HG02884 (cell line): ENCODE results near the gene RRAGD.

ENCODE experiments used
- ATAC-seq: cut with Tn5 transposase; IDR thresholded peaks from one replicate; pipeline ENCODE4 v1.9.1; 2021; ENCODE audit warnings: mild to moderate bottlenecking, moderate library complexity; ENCODE audit not compliant: unreplicated experiment

Gene RRAGD

DNA sequence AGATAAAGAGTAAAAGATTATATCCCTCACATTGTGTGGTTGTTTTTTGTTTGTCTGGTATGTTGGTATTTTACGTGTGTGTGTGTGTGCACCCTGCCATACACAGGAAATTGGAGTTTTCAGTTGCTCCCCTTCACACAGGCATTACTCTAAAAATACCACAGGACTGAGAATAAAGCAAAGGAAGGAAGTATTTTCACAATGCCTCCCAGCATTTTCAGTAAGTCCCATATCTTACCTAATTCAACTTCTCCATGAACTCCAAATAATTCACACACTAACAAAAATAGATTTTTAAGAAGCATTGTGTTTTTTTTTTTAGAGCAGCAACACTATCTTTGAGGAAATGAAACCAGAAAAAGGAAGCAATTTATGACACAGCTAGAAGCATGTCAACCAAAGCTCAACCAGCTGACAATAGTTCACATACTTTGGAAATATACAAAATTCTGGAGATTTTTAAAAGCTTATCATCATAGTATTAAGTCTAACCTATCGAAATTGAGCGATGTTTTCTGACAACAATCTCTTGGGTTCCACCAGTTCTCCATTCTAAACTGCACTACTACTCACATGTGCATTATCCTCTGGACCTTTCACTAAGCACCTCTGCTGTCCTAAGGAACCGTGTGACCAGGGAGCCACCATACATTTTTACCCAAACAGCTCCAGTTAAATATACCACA, 61.6 kb downstream of the RRAGD start:
- peak; percentile 35 for ATAC-seq

DNA sequence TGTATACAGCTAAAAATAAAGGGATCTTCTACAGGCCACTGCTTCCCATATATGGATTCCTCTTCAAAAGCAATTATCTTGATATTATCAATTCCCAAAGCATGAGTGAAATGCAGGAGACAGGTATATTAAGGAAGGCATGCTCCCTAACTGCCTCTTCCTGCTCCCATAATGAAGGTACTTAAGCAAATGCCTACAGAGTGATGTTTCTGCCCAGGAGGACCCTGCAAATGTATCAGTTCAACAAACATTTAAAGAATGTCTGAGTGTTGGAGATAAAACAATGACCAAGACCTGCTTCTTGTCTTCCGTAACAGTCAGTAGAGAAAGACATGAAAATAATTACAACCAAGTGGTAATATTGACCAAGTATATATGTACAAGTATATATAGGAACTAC, 63.7 kb downstream of the RRAGD start:
- ATAC-seq = no peak

DNA sequence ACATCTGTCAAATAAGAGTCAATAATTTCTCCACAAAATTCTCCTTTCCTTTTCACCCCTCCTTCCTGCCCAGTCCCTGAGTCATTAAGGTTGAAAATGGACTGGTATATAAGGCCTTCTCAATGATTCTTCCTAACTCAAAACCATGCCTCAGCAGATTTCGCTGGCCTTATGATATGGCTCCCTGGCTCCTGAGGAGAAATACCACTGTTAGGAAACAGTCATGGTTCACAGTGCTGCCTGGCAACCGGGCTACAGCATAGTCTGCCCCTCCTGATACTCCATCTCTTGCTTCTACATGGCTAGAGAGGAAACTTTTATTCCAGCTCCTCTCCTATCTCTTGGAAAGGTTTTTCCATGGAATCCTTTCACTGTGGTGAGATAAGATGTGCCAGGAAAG, 64.2 kb downstream of the RRAGD start:
- no peak for ATAC-seq

DNA sequence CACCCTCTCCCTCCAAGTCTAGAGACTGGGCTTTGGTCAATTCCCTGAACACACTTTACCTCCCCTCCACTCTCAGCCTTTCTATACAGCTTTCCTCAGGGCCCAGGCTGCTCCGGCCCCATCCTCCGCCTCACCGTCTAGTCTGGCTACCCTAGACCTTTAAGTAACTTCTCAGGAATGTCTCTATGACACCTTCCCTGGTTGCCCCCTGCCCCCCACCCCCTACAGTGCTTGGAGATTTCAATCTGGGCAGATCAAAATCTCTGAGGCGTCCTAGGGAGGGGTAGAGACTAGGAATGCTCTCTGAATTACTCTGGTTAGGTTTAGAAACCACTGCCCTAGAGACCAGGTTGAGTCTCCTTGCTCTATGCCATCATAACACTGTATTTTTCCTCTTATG, 65.6 kb downstream of the RRAGD start:
- no peak for ATAC-seq

DNA sequence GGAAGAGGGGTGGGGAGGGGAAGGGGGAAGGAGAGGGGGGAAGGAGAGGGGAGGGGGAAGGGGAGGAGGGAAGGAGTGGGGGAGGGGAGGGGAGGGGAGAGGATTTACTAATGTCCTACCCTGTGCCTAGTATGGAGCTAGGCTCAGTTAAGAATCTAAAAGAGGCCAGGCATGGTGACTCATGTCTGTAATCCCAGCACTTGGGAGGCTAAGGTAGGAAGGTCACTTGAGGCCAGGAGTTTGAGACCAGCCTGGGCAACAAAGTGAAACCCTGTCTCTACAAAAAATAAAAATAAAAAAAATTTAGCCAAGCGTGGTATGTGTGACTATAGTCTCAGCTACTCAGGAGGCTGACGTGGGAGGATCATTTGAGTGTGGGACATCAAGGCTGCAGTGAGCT, 72.5 kb downstream of the RRAGD start:
- no peak for ATAC-seq

DNA sequence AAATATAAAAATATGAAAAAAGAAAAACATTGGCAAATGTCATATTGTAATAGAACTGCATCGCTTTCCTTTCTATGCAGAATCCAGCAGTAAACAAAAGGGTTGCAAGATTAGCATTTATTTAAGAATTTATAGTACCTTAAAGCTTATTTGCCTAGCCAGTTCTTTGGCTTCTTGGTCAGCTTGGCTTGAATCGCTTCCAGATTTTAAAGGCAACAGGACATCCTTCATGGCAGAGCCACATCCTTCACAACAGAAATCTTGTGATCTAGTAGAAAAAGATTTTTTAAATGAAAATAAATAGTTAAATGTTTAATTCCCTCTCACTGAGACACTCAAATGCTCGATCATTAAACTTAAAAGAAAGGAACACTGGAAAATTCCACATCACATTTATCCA, 76.9 kb downstream of the RRAGD start:
- ATAC-seq = no peak

DNA sequence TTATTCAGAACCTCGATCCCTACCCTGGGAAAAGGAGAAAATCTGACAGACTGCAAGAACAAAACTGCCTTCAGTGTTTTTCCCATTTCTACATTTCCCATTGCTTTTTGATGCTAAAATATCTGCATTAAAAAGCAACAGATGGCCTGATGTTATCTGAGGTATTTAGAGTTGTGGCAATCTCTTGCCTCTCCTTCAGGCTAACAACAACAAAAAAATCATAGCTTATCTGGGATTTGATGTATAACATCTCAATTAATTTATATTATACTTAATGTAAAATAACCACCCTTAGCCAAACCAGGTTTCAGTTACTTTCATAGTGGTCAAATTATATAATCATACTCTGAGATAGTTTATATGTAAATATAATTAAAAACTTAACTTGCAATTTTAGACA, 81.2 kb downstream of the RRAGD start:
- ATAC-seq = no peak

DNA sequence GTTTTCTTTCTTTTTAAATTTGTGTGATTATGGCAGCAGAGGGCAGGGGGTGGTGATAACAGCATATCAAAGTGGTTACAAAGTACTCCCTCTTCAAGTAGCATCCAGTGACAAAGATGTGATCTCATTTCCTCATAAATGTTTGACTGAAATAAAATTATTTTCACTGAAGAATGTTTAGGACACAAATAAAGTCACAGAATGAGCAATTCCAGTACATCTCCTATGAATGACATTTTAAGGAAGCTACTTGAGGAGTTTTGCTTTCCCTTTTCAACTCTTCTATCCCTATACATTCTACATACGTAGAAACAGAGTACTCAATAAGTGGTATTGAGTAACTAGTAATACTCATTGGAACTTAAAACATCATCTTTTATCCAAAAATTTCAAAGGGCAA, 83.1 kb downstream of the RRAGD start:
- no peak for ATAC-seq

DNA sequence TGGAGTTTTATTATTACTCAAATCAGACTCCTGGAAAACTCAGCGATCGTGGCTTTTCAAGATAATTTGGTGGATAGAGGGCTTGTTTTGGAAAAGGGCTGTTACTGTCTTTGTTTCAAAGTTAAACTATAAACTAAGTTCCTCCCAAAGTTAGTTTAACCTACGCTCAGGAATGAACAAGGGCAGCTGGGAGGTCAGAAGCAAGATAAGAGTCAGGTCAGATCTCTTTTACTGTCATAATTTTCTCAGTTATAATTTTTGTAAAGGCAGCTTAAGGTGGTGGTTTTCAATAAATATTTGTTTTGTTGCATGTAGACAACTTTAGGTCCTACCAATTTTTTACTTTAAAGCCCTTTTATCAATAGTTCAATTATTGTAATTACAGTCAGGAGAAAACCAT, 87.8 kb downstream of the RRAGD start:
- no peak for ATAC-seq

DNA sequence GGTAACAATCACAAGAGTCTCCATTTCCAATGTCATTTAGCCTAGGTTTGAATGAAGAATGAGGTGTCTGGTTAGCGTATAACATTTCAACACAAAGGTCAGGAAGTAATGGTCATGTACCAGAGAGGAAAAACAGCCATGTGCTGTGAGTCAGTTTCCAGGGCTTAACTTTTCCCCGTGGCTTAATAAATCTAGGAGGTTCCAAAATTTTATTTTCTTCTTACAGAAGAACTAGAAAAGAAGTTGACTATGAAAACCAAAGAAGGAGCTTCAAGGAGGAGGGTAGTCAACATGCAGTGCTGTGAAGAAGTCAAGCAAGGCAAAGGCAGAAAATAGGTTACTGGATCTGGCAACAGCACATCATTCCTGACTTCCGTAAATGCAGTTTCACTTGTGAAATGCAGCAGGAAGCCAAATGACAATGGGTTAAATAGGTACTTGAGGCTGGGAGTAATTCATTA, 88.5 kb downstream of the RRAGD start:
- no peak for ATAC-seq

DNA sequence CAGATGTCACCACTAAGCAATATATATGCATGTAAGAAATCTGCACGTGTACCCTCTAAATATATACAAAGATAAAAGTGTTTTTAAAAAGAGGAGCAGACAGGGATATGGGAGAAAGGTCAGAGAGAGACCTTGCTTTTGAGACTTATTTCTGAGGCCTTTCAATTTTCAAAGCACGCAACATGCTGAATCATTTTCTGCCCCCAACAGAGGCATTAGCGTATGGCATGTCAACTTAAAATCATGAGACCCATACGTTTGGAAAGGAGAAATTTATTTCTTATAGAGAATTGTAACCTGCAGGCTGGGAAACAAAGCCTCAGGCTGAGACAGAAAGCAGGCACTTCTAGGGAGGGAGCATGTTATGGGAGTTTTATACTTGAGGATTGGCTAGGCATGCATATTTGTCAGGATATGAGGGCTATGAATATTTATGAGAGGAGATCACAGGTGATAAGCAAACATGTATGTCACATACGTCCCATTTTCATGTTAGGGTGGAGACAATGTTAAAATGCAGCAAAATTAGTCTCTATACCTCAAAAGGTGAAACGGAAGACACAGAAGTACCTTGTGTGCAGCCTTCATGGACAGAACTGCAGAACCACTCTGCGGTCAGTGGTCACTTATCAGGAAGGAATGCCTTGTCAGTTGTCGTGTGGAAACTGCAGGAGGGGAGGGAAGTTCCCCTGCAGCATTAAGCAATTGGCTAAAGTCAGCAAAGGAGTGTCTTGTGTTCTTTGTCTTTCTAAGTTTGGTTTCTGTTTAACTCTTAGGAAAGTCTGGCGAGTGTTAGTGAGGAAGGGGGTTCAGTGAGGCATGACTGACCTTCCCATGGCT, 90.7 kb downstream of the RRAGD start:
- peak; percentile 53 for ATAC-seq

DNA sequence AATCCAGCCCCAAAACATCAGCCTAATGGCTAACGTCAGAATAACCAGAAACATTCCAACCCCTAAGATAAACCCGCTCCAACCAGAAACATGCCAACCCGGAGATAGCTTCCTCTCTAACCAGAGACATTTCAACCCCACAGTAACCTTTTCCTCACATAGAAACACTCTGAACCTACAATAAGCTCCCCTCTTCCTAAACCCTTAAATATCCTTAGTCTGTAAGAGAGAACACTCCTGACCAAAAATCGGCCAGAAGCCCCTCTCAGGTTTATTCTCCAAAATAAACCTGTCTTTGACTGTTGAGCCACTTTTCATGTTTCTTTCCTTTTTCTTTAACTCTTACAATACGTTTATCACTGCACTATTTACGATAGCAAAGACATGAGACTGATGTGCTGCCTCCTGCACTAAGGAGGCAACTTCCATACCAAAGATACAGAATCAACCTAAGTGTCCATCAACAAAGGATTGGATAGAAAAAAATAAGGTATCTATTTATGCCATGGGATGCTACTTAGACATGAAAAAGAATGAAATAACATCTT, 92.0 kb downstream of the RRAGD start:
- ATAC-seq = no peak

DNA sequence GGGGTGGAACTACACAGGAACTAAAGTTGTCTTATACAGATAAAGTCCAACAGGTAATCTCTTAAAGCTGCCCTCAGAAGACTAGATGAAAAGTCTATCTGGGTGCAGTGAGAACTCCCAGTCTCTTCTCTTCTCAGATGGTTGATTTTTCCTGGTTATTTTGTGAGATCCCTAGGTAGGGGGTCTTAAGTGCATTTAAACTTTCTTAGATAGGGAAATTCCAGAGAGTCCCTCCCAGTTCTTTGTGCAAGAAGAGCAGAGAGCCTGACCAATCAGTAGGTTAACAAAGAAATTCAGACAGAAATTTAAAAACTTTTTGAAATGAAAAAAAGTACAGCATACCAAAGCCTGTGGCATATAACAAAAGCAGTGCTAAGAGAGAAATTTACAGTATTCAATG, 95.0 kb downstream of the RRAGD start:
- no peak for ATAC-seq

DNA sequence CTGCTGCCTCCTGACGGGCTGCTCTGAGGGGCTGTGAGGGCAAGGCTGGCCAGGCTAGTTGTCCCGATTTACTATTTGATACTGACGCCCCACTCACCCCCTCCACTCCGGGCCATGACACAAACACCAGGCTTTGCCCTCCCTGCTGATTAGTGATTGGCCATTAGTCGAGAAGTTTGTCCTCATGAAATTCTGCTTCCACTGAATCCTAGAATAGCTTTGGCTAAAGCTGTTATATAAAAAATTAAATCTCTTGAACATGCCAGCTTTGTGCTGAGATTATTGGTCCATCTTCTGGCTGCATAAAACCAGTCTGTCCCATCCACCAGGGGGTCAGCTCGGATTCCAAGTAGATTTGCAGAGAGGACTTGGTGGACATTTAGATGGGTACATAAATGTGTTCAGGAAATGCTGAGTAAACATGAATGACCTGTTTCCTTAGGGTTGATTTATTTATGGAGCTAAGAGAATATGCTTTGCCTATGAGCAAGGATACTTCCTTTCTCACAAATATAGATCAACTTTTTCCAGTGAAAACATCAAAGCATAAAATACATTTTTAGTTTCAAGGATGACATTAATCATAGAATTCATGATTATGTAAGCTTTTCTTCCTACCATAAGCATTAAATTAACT, 96.7 kb downstream of the RRAGD start, which contains the start of gene GABRR2:
TSS of gene GABRR2 (minus strand) at position 51 of the 637 bp plus-strand sequence. CDS start 134 bp downstream, outside the sequence.
- ATAC-seq = no peak

DNA sequence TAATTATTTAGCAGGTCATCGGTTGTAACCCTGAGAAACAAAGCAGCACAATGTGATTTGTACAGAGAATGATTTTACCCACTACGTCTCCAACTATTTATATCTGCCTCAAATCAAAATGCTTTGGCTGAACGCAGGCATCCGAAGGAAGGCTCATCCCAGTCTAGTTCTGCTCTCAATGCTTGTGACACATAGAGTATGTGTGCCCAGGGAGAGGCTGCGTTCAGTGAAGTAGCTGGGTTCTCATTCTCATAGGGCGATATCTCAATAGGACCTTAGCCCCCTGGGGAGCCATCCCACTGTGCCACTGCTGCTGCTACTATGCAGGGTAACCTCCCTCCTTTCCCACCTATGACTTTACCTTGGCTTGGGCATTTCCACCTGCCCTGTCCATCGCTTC, 97.4 kb downstream of the RRAGD start:
- ATAC-seq = no peak
